Renal cortex interstitium (tissue), 11 donors: Measurements from ENCODE around the gene FADS1. TPM values are rescaled to one million over a fixed set of nuclear protein-coding genes. Genes with fewer than 3 reads are reported as not detected.

Experiments used
- DNase-seq, 11 donors: peaks; one replicate each; pipeline ENCODE4 v3.0.0-alpha.2; 2013; ENCODE audit warnings: low read depth in 9 of 11, low spot score in 4 of 11; ENCODE audit errors: extremely low read depth in 1 of 11
- polyA plus RNA-seq, 3 donors: library from polyadenylated mRNA; unstranded; fragments of 120-200 nt; gene quantifications; one replicate each; pipeline ENCODE4 v1.2.1, GENCODE V29; 2013; ENCODE audit not compliant: insufficient read length in 3 of 3

The FADS1 gene
- polyA plus RNA-seq, 3 donors, result 52.2 to 54.9 (median 54.7) TPM

- no peak for DNase-seq
Measured at GRCh38 chr11:61771195-61771894, 45.5 kb downstream of the FADS1 start.

GRCh38 chr11:61769946-61770683 lies 46.7 kb downstream of the FADS1 start:
- DNase-seq, result no peak

GRCh38 chr11:61769169-61769920 lies 47.5 kb downstream of the FADS1 start:
- no peak for DNase-seq

GRCh38 chr11:61768376-61769076 lies 48.3 kb downstream of the FADS1 start:
- no peak for DNase-seq

- DNase-seq, result no peak
Measured at GRCh38 chr11:61766353-61766841, 50.4 kb downstream of the FADS1 start.

GRCh38 chr11:61765550-61766253 lies 51.1 kb downstream of the FADS1 start:
- no peak for DNase-seq

- no peak for DNase-seq
Measured at GRCh38 chr11:61764606-61765260, 52.1 kb downstream of the FADS1 start.

GRCh38 chr11:61763930-61764605 lies 52.7 kb downstream of the FADS1 start:
- no peak for DNase-seq

GRCh38 chr11:61762798-61763197 lies 54.0 kb downstream of the FADS1 start:
- no peak for DNase-seq

GRCh38 chr11:61762223-61762615 lies 54.6 kb downstream of the FADS1 start:
- DNase-seq, result no peak

- no peak for DNase-seq
Measured at GRCh38 chr11:61761440-61762222, 55.2 kb downstream of the FADS1 start.

- no peak for DNase-seq
Measured at GRCh38 chr11:61760946-61761345, 55.9 kb downstream of the FADS1 start.

GRCh38 chr11:61757213-61757862 lies 59.5 kb downstream of the FADS1 start:
- DNase-seq, result no peak

GRCh38 chr11:61756452-61757212 lies 60.2 kb downstream of the FADS1 start:
- DNase-seq, result no peak

GRCh38 chr11:61756147-61756451 lies 60.7 kb downstream of the FADS1 start:
- DNase-seq, result no peak
